HG03066 (cell line): ENCODE data around the gene SPANXN1.
"Not testable (repeated sequence)": the region's sequence is repeated elsewhere in the genome, so short reads cannot be mapped to it uniquely, and the experiment has no call there.

Experiments
- ATAC-seq: cut with Tn5 transposase; IDR thresholded peaks from one replicate; pipeline ENCODE4 v1.9.1; 2021; ENCODE audit warnings: low read depth; ENCODE audit not compliant: unreplicated experiment

The SPANXN1 gene, protein sequence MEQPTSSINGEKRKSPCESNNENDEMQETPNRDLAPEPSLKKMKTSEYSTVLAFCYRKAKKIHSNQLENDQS

GRCh38 chrX:145247203-145247602 is at the start of gene SPANXN1:
SPANXN1 (plus strand) TSS chrX:145247503; CDS start chrX:145247587, 84 bp downstream.
- ATAC-seq, result not testable (repeated sequence)

GRCh38 chrX:145199078-145199477 is 48.2 kb upstream of the SPANXN1 start:
- ATAC-seq, result no peak

GRCh38 chrX:145213504-145213903 is 33.8 kb upstream of the SPANXN1 start:
- no peak for ATAC-seq

- no peak for ATAC-seq
Observed at GRCh38 chrX:145292218-145292617, 44.9 kb downstream of the SPANXN1 start.
